K562 (cell line): ENCODE measurements around the gene MSH2. TPM values are rescaled to one million over a fixed set of nuclear protein-coding genes. Genes with fewer than 3 reads are reported as not detected.

ENCODE experiments used
- ATAC-seq: fragments of 200-7000 bp; cut with Tn5 transposase; 3 replicates; pipeline ENCODE4 v1.9.1; 2020; ENCODE audit warnings: moderate library complexity
- BruUV-seq: library from RNA; stranded (reverse); fragments of 400-500 nt; replicated peaks from 2 replicates; lab custom pipeline; 2021; lab: Mats Ljungman, UMichigan
- CTCF ChIA-PET: fragments of 300-600 bp; formaldehyde crosslinking; extraction: SDS; loops from one replicate; lab custom pipeline; 2021; ENCODE audit warnings: low intra/inter-chr PET ratio; lab: Yijun Ruan, JAX
- POLR2A ChIA-PET: fragments of 300-600, 350-650 bp; sonication (Branson Sonifier 250); formaldehyde crosslinking; extraction: SDS; loops from one replicate; lab custom pipeline; 2021; ENCODE audit warnings: antibody characterized with exemption, inconsistent platforms; lab: Yijun Ruan, JAX
- DNase-seq, 4 experiments: peaks; one replicate each; pipeline versions ENCODE4 v3.0.0 to v3.0.0-alpha.2; 2011 to 2018; ENCODE audit warnings: low spot score in 3 of 4, mixed read lengths in 3 of 4; ENCODE audit errors: extremely low read depth in 1 of 4
- FAIRE-seq: peaks from 2 replicates; lab custom pipeline; 2011; peaks lifted over from hg19 to GRCh38; lab: Jason Lieb, UNC
- H2AFZ ChIP-seq: 2 replicates; pipeline ENCODE4 v1.6.0; 2011; ENCODE audit warnings: low read depth, low read length, control low read depth, inconsistent platforms
- H3K27ac ChIP-seq: fragments of 200-600 bp; 3 replicates; pipeline ENCODE4 v1.8.0; 2011; ENCODE audit warnings: low read depth, mild to moderate bottlenecking, control low read depth, inconsistent platforms, low read length, moderate library complexity, mixed read lengths; ENCODE audit errors: extremely low read depth
- H3K27me3 ChIP-seq, 2 experiments: fragments of 300-600 bp in 1 of 2; 2 replicates in 1 of 2; 3 replicates in 1 of 2; pipeline versions ENCODE4 v1.6.0 to v1.8.0; 2011; ENCODE audit warnings: inconsistent platforms in 2 of 2, low read length in 2 of 2, mild to moderate bottlenecking in 1 of 2, mixed read lengths in 1 of 2, moderate library complexity in 1 of 2; ENCODE audit not compliant: control insufficient read depth in 2 of 2, insufficient read depth in 2 of 2
- H3K36me3 ChIP-seq: fragments of 300-600 bp; 3 replicates; pipeline ENCODE4 v1.8.0; 2011; ENCODE audit warnings: mild to moderate bottlenecking, low read length, inconsistent platforms; ENCODE audit not compliant: control insufficient read depth, insufficient read depth
- H3K4me1 ChIP-seq, 2 experiments: fragments of 200-600 bp in 1 of 2; replicated peaks in 1 of 2; 2 replicates in 1 of 2; 3 replicates in 1 of 2; pipeline versions ENCODE4 v1.5.1 to v1.8.0; 2011; ENCODE audit warnings: inconsistent platforms in 2 of 2, low read length in 2 of 2, mild to moderate bottlenecking in 1 of 2, mixed read lengths in 1 of 2, moderate library complexity in 1 of 2; ENCODE audit not compliant: control insufficient read depth in 2 of 2, insufficient read depth in 2 of 2
- H3K4me2 ChIP-seq: 2 replicates; pipeline ENCODE4 v1.6.1; 2011; ENCODE audit warnings: low read length, control low read depth, inconsistent platforms, mixed read lengths; ENCODE audit not compliant: insufficient read depth
- H3K4me3 ChIP-seq: fragments of 200-600 bp; sonication (generic), shearing (Covaris generic); 2 replicates; pipeline ENCODE4 v1.5.1; 2016; ENCODE audit warnings: control low read depth, inconsistent platforms
- H3K79me2 ChIP-seq: fragments of 200-600 bp; 3 replicates; pipeline ENCODE4 v1.8.0; 2011; ENCODE audit warnings: low read length, inconsistent platforms; ENCODE audit not compliant: control insufficient read depth, insufficient read depth
- H3K9ac ChIP-seq, 2 experiments: 2 replicates each; pipeline versions ENCODE4 v1.6.0 to v1.6.1; 2011; ENCODE audit warnings: low read depth in 2 of 2, low read length in 2 of 2, control low read depth in 1 of 2, inconsistent platforms in 1 of 2, mild to moderate bottlenecking in 1 of 2, mixed read lengths in 1 of 2; ENCODE audit not compliant: insufficient read depth in 1 of 2
- H3K9me1 ChIP-seq: one replicate; pipeline ENCODE4 v1.6.0; 2011; ENCODE audit warnings: inconsistent platforms, mild to moderate bottlenecking, low read length, moderate library complexity; ENCODE audit not compliant: control insufficient read depth, insufficient read depth
- H3K9me3 ChIP-seq: replicated peaks from 2 replicates; pipeline ENCODE4 v1.5.1; 2011; ENCODE audit warnings: low read depth, low read length, inconsistent platforms; ENCODE audit not compliant: control insufficient read depth, insufficient read depth
- H4K20me1 ChIP-seq: replicated peaks from 2 replicates; pipeline ENCODE4 v1.6.1; 2011; ENCODE audit warnings: low read length, inconsistent platforms, mixed read lengths; ENCODE audit not compliant: control insufficient read depth, insufficient read depth
- ESRRB ChIP-seq: fragments of 250-450 bp; sonication (Bioruptor Pico); IDR thresholded peaks from 2 replicates; pipeline ENCODE4 v1.5.0; 2020; ENCODE audit warnings: mild to moderate bottlenecking, moderate library complexity, borderline replicate concordance
- RAD21 ChIP-seq, 2 experiments: fragments of 250-450 bp in 1 of 2; fragments of 450-650 bp in 1 of 2; sonication (Bioruptor Pico) in 1 of 2; formaldehyde crosslinking in 1 of 2; IDR thresholded peaks in 1 of 2; conservative IDR thresholded peaks in 1 of 2; 2 replicates each; pipeline versions ENCODE4 v1.4.0 to v1.8.0; 2020 to 2022; ENCODE audit warnings: mild to moderate bottlenecking in 2 of 2, moderate library complexity in 1 of 2
- TBP ChIP-seq: optimal IDR thresholded peaks from 2 replicates; pipeline ENCODE3; 2011; ENCODE audit warnings: low read depth, low read length, improper control_type of control experiment
- WGBS: fragments of 100-300 bp; shearing (Covaris generic); methylation state at CpG from one replicate; pipeline ENCODE4 v1.1.6; 2016; ENCODE audit warnings: low coverage, mixed read lengths; ENCODE audit not compliant: insufficient coverage; ENCODE audit errors: missing lambda C conversion rate; 5-methylcytosine and 5-hydroxymethylcytosine counted together
- in situ Hi-C: fragments of 300-500 bp; cut with MboI; formaldehyde crosslinking; loops from 4 replicates; pipeline ENCODE4 v1.15.0; 2018; ENCODE audit warnings: inconsistent platforms, mixed read lengths
- intact Hi-C: fragments of 100-400 bp; cut with micrococcal nuclease; formaldehyde crosslinking; loops from 2 replicates; pipeline ENCODE4 v1.14.2; 2022
- polyA plus RNA-seq, 8 experiments: library from polyadenylated mRNA; depleted of rRNA in 4 of 8; stranded (reverse) in 5 of 8; unstranded in 3 of 8; fragments of >200 nt; fragmentation: Nextera tagmentation in 2 of 8; fragmentation: Illumina TruSeq in 1 of 8; extraction: Ambion mirVana in 2 of 8; extraction: Trizol in 1 of 8; gene quantifications; 2 replicates each; pipeline versions ENCODE4 v1.2.1 to v1.2.3, GENCODE V29; 2011 to 2014; ENCODE audit warnings: inconsistent platforms in 1 of 8, missing spikeins in 1 of 8
- total RNA-seq, 7 experiments: library from RNA; depleted of rRNA in 6 of 7; stranded (reverse); fragments of >200 nt in 6 of 7; fragmentation: Illumina TruSeq in 2 of 7; extraction: Trizol in 2 of 7; gene quantifications; 2 replicates each; pipeline versions ENCODE4 v1.2.1 to v1.2.3, GENCODE V29; 2011 to 2021; ENCODE audit warnings: low replicate concordance in 1 of 7
- TF ChIP-seq, protein P1 (sequence below), 2 experiments: fragments of 450-650 bp; formaldehyde crosslinking in 1 of 2; IDR thresholded peaks; 2 replicates each; pipeline versions ENCODE4 v1.4.0 to v1.6.1; 2014 to 2020; ENCODE audit warnings: mild to moderate bottlenecking in 2 of 2, borderline replicate concordance in 1 of 2, low read depth in 1 of 2
- TF ChIP-seq, protein P2 (sequence below), 3 experiments: IDR thresholded peaks in 2 of 3; conservative IDR thresholded peaks in 1 of 3; 2 replicates each; pipeline ENCODE4 v1.5.1; 2011 to 2012; ENCODE audit warnings: low read length in 3 of 3, mild to moderate bottlenecking in 3 of 3, control low read depth in 2 of 3, improper control_type of control experiment in 1 of 3, inconsistent platforms in 1 of 3, low read depth in 1 of 3, mixed read lengths in 1 of 3, moderate library complexity in 1 of 3; ENCODE audit not compliant: insufficient read depth in 2 of 3
- TF ChIP-seq, protein P3 (sequence below): fragments of 450-650 bp; formaldehyde crosslinking; IDR thresholded peaks from 2 replicates; pipeline ENCODE4 v1.4.0; 2020; ENCODE audit warnings: mild to moderate bottlenecking, moderate library complexity

The MSH2 gene
- total and polyA plus RNA-seq, 9 of the 15 experiments (the other 6 are each of a cell fraction or from before 2014, with no cell fraction given): 51.8 to 139 (median 113) TPM

DNA sequence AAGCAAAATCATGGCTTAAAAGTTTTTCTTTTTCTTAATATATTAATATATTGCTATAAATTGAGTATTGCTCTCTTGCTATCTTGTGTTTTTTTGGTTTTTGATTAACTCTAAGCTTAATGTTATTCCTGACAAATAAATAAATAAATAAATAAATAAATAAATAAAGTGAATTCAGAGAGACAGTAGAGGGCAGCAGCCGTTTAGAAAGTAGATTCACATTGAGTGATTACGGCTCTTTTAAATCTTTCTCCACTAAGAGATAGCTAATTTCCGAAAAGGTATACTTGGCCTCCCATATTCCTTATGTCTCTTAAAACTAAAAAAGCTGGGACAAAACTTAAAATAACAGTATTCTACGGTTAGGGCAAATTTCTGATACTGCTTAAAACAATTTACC, 34.3 kb downstream of the MSH2 start:
- in situ Hi-C loops: no loop called here
- TF ChIP-seq ESRRB: no peak
- no peak for TF ChIP-seq TBP
- TF ChIP-seq, protein P1, sequence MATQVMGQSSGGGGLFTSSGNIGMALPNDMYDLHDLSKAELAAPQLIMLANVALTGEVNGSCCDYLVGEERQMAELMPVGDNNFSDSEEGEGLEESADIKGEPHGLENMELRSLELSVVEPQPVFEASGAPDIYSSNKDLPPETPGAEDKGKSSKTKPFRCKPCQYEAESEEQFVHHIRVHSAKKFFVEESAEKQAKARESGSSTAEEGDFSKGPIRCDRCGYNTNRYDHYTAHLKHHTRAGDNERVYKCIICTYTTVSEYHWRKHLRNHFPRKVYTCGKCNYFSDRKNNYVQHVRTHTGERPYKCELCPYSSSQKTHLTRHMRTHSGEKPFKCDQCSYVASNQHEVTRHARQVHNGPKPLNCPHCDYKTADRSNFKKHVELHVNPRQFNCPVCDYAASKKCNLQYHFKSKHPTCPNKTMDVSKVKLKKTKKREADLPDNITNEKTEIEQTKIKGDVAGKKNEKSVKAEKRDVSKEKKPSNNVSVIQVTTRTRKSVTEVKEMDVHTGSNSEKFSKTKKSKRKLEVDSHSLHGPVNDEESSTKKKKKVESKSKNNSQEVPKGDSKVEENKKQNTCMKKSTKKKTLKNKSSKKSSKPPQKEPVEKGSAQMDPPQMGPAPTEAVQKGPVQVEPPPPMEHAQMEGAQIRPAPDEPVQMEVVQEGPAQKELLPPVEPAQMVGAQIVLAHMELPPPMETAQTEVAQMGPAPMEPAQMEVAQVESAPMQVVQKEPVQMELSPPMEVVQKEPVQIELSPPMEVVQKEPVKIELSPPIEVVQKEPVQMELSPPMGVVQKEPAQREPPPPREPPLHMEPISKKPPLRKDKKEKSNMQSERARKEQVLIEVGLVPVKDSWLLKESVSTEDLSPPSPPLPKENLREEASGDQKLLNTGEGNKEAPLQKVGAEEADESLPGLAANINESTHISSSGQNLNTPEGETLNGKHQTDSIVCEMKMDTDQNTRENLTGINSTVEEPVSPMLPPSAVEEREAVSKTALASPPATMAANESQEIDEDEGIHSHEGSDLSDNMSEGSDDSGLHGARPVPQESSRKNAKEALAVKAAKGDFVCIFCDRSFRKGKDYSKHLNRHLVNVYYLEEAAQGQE (IDR thresholded peaks at IDR 0.05; ENCODE audit: borderline replicate concordance): peak; percentile 24; the same call in 1 of the 2 replicates
- TF ChIP-seq, protein P1 (CRISPR knock-in tag; IDR thresholded peaks at IDR 0.05; ENCODE audit: low read depth): no peak
- TF ChIP-seq, protein P2, sequence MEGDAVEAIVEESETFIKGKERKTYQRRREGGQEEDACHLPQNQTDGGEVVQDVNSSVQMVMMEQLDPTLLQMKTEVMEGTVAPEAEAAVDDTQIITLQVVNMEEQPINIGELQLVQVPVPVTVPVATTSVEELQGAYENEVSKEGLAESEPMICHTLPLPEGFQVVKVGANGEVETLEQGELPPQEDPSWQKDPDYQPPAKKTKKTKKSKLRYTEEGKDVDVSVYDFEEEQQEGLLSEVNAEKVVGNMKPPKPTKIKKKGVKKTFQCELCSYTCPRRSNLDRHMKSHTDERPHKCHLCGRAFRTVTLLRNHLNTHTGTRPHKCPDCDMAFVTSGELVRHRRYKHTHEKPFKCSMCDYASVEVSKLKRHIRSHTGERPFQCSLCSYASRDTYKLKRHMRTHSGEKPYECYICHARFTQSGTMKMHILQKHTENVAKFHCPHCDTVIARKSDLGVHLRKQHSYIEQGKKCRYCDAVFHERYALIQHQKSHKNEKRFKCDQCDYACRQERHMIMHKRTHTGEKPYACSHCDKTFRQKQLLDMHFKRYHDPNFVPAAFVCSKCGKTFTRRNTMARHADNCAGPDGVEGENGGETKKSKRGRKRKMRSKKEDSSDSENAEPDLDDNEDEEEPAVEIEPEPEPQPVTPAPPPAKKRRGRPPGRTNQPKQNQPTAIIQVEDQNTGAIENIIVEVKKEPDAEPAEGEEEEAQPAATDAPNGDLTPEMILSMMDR (IDR thresholded peaks at IDR 0.05 in 2 of 3, conservative IDR thresholded peaks at IDR 0.05 in 1 of 3; ENCODE audit: insufficient read depth in 2 of 3, low read depth in 1 of 3, low read length in 3 of 3): peak in 2 of 3 experiments; percentile 9 to 53; a peak in 2 of 6 replicates
- TF ChIP-seq RAD21 (CRISPR knock-in tag; conservative IDR thresholded peaks at IDR 0.05 in 1 of 2, IDR thresholded peaks at IDR 0.05 in 1 of 2): peak; percentile 53 to 85
- TF ChIP-seq, protein P3, sequence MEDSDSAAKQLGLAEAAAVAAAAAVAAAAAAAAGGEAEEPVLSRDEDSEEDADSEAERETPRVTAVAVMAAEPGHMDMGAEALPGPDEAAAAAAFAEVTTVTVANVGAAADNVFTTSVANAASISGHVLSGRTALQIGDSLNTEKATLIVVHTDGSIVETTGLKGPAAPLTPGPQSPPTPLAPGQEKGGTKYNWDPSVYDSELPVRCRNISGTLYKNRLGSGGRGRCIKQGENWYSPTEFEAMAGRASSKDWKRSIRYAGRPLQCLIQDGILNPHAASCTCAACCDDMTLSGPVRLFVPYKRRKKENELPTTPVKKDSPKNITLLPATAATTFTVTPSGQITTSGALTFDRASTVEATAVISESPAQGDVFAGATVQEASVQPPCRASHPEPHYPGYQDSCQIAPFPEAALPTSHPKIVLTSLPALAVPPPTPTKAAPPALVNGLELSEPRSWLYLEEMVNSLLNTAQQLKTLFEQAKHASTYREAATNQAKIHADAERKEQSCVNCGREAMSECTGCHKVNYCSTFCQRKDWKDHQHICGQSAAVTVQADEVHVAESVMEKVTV: peak; percentile 70
- intact Hi-C loops: loop anchor here (2.0 kb wide), 1 partner anchor 330 kb away; no protein-coding TSS in a partner anchor

More for the DNA sequence above, 34.3 kb downstream of the MSH2 start:
- Histone ChIP-seq H3K79me2 (no peaks in the 10 kb centered on the region), H2AFZ (no peak overlapping the region), H3K4me1 (no peaks in the 10 kb centered on the region), H4K20me1 (0 out of 2 replicates have a peak, but pooled peaks cover 6% of the 10 kb centered on the region), H3K4me3 (no peak overlapping the region), H3K4me2 (no peak overlapping the region), H3K27ac (no peak overlapping the region), H3K36me3 (peaks cover 46% of the 10 kb centered on the region), H3K9ac (no peak overlapping the region), H3K27me3 (no peaks in the 10 kb centered on the region), H3K9me3 (no peaks in the 10 kb centered on the region), H3K9me1 (no peaks in the 10 kb centered on the region)
- CTCF ChIA-PET: interaction anchor here (0.5 to 3.5 kb wide), 2 partner anchors 331 to 336 kb away, joined by 7 to 27 read pairs; no protein-coding TSS in a partner anchor
- no TSS peak for BruUV-seq
- FAIRE-seq: no peak
- ATAC-seq: no peak; the same call in 2 of the 3 replicates
- WGBS: 71% methylated on average over 4 of the region's 4 CpGs
- DNase-seq: peak in 1 of 4 experiments; percentile 10
- POLR2A ChIA-PET: interaction anchor here (0.9 kb wide), 1 partner anchor 15 kb away, joined by 3 read pairs; no protein-coding TSS in a partner anchor
